Measurements from ENCODE around the gene SPAG16.

DNA sequence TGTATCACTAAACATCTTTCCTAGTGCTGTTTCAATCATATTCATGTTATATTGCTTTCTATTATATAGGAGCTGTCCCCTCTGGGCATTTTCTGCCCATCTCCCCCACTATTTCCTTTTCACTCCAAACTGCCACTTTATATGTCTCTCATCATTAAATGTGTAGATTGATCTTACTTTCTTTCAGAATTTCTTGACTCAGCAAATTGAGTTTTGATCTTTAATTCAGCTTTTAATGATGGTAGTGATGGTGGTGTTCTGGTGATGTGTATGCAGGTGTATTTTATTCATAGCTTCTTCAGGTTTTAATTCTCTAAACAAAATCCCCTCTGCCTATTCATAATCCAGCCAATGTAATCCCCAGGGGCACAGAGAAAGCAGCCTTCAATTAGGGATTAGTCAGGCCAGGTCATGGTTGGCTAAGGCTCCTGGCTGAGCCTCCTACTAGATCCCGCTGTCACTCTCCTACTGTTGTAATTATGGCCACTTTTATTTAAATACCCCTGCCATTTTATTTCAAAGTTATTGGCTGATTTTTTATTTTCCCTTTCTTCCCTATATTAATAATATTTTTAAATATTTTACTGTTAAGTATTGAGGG, 325.4 kb downstream of the SPAG16 start:
- TF ChIP-seq, protein P1, sequence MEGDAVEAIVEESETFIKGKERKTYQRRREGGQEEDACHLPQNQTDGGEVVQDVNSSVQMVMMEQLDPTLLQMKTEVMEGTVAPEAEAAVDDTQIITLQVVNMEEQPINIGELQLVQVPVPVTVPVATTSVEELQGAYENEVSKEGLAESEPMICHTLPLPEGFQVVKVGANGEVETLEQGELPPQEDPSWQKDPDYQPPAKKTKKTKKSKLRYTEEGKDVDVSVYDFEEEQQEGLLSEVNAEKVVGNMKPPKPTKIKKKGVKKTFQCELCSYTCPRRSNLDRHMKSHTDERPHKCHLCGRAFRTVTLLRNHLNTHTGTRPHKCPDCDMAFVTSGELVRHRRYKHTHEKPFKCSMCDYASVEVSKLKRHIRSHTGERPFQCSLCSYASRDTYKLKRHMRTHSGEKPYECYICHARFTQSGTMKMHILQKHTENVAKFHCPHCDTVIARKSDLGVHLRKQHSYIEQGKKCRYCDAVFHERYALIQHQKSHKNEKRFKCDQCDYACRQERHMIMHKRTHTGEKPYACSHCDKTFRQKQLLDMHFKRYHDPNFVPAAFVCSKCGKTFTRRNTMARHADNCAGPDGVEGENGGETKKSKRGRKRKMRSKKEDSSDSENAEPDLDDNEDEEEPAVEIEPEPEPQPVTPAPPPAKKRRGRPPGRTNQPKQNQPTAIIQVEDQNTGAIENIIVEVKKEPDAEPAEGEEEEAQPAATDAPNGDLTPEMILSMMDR (conservative IDR thresholded peaks at IDR 0.05): no peak
- no peak for TF ChIP-seq ZFX (IDR thresholded peaks at IDR 0.05)
